NT2/D1 (cell line): ENCODE measurements around the gene OSBPL3.

Experiments used
- DNase-seq: peaks from one replicate; pipeline ENCODE4 v3.0.0-alpha.2; 2011; ENCODE audit warnings: low read depth, low spot score
- H3K27me3 ChIP-seq: 2 replicates; pipeline ENCODE4 v1.6.0; 2011; ENCODE audit warnings: mild to moderate bottlenecking; ENCODE audit not compliant: insufficient read length, insufficient read depth
- H3K36me3 ChIP-seq: 2 replicates; pipeline ENCODE4 v1.6.1; 2011; ENCODE audit warnings: mild to moderate bottlenecking, low read length, mixed read lengths; ENCODE audit not compliant: insufficient read depth, insufficient read length
- H3K4me1 ChIP-seq: 2 replicates; pipeline ENCODE4 v1.5.1; 2011; ENCODE audit not compliant: insufficient read depth, insufficient read length
- H3K4me3 ChIP-seq: 2 replicates; pipeline ENCODE4 v1.5.1; 2011; ENCODE audit warnings: low read depth; ENCODE audit not compliant: insufficient read length
- H3K9ac ChIP-seq: 2 replicates; pipeline ENCODE4 v1.6.0; 2011; ENCODE audit warnings: low read depth; ENCODE audit not compliant: insufficient read length
- H3K9me3 ChIP-seq: 2 replicates; pipeline ENCODE4 v1.5.1; 2011; ENCODE audit warnings: mild to moderate bottlenecking, low read length; ENCODE audit not compliant: insufficient read depth
- SUZ12 ChIP-seq: IDR thresholded peaks from 2 replicates; pipeline ENCODE4 v1.6.1; 2011; ENCODE audit not compliant: insufficient read length, insufficient read depth; ENCODE audit errors: extremely low read depth
- YY1 ChIP-seq: IDR thresholded peaks from 2 replicates; pipeline ENCODE4 v1.6.1; 2011; ENCODE audit not compliant: insufficient read length, insufficient read depth
- ZNF274 ChIP-seq: IDR thresholded peaks from 2 replicates; pipeline ENCODE4 v1.6.1; 2011; ENCODE audit warnings: mild to moderate bottlenecking, low read depth, low read length

The OSBPL3 gene

GRCh38 chr7:24802300-24802699 lies 177.7 kb downstream of the OSBPL3 start:
- H3K9me3 ChIP-seq, result no peaks in the 10 kb centered on the region
- no peaks in the 10 kb centered on the region for H3K27me3 ChIP-seq
- TF ChIP-seq YY1 (no peak), SUZ12 (no peak), ZNF274 (no peak)
- peaks cover 2% of the 10 kb centered on the region for H3K4me1 ChIP-seq
- no peak for DNase-seq
- H3K4me3 ChIP-seq, result no peak overlapping the region
- no peak overlapping the region for H3K9ac ChIP-seq
- H3K36me3 ChIP-seq, result peaks cover 41% of the 10 kb centered on the region

GRCh38 chr7:24801883-24802282 lies 178.1 kb downstream of the OSBPL3 start:
- Histone ChIP-seq H3K9me3 (no peaks in the 10 kb centered on the region), H3K36me3 (peaks cover 41% of the 10 kb centered on the region), H3K4me1 (peaks cover 2% of the 10 kb centered on the region), H3K4me3 (no peak overlapping the region), H3K9ac (no peak overlapping the region), H3K27me3 (no peaks in the 10 kb centered on the region)
- TF ChIP-seq YY1 (no peak), SUZ12 (no peak), ZNF274 (no peak)
- no peak for DNase-seq

DNA sequence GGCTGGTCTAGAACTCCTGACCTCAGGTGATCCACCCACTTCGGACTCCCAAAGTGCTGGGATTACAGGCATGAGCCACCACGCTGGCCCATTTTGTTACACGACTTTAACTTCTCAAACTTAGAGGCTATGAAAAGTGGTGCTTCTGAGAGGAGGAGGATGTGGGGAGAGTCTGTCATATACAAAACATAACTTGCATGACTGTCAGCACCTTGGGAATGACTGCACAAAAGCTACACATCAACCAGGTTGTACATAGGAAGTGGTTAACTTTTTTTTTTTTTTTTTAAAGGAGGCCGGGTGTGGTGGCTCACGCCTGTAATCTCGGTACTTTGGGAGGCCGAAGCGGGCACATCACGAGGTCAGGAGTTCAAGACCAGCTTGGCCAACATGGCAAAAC lies 179.3 kb downstream of the OSBPL3 start:
- Histone ChIP-seq H3K9ac (no peak overlapping the region), H3K4me3 (no peak overlapping the region), H3K36me3 (peaks cover 38% of the 10 kb centered on the region)

DNA sequence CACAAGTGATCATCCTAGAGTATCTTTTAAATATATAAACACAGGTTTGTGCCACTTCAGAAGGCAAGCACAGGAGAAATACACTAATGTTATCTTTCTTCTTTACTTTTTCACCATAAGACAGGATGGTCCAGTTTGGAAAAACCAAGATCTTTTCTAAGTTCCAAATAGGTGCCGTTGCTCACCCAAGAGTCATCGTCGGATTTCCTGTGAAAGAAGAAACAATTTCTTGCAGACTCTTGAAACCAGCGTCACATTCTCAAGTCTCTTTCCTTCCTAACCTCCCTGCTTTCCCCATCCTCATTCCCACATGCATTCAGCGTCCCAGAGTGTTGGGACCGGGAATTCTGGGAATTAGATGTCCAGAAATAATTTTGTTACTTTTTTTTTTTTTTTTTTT lies 179.9 kb downstream of the OSBPL3 start:
- H3K27me3 ChIP-seq, result no peaks in the 10 kb centered on the region
- DNase-seq, result no peak
- H3K9me3 ChIP-seq, result no peaks in the 10 kb centered on the region
- H3K36me3 ChIP-seq, result peaks cover 38% of the 10 kb centered on the region
- H3K4me3 ChIP-seq, result no peak overlapping the region
- H3K9ac ChIP-seq, result no peak overlapping the region
- H3K4me1 ChIP-seq, result peaks cover 2% of the 10 kb centered on the region
- TF ChIP-seq ZNF274 (no peak), YY1 (no peak), SUZ12 (no peak)

More for the DNA sequence above, 179.3 kb downstream of the OSBPL3 start:
- H3K9me3 ChIP-seq, result no peaks in the 10 kb centered on the region
- H3K27me3 ChIP-seq, result no peaks in the 10 kb centered on the region
- DNase-seq, result no peak
- H3K4me1 ChIP-seq, result peaks cover 2% of the 10 kb centered on the region
- TF ChIP-seq SUZ12 (no peak), YY1 (no peak), ZNF274 (no peak)

GRCh38 chr7:24799506-24799905 lies 180.5 kb downstream of the OSBPL3 start:
- DNase-seq, result no peak
- Histone ChIP-seq H3K9me3 (no peaks in the 10 kb centered on the region), H3K27me3 (no peaks in the 10 kb centered on the region), H3K4me3 (no peak overlapping the region), H3K9ac (no peak overlapping the region), H3K36me3 (peaks cover 38% of the 10 kb centered on the region), H3K4me1 (peaks cover 2% of the 10 kb centered on the region)
- no peak for TF ChIP-seq YY1
- no peak for TF ChIP-seq SUZ12
- no peak for TF ChIP-seq ZNF274

DNA sequence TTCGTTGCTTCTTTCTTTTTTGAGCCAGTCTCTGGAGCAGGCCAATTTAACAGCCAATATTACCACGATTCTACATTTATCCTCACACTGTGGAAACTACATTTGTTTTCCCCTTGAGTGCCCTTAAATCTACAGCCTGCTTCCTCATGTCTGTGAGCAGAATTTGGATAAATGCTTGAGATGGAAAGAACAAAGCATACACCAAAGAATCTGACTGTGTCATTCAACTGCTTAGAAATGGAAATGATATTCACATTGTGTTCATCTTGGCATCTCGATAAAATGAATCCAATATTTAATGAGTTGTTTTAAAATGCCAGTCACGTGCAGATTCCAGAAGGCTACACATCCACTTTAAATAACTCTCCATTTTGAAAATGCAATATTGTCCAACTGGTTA lies 181.7 kb downstream of the OSBPL3 start:
- DNase-seq, result no peak
- TF ChIP-seq ZNF274, result no peak
- no peak for TF ChIP-seq SUZ12
- TF ChIP-seq YY1, result no peak
- no peaks in the 10 kb centered on the region for H3K9me3 ChIP-seq
- no peaks in the 10 kb centered on the region for H3K27me3 ChIP-seq
- H3K9ac ChIP-seq, result no peak overlapping the region
- no peaks in the 10 kb centered on the region for H3K4me1 ChIP-seq
- no peak overlapping the region for H3K4me3 ChIP-seq
- H3K36me3 ChIP-seq, result peaks cover 30% of the 10 kb centered on the region

DNA sequence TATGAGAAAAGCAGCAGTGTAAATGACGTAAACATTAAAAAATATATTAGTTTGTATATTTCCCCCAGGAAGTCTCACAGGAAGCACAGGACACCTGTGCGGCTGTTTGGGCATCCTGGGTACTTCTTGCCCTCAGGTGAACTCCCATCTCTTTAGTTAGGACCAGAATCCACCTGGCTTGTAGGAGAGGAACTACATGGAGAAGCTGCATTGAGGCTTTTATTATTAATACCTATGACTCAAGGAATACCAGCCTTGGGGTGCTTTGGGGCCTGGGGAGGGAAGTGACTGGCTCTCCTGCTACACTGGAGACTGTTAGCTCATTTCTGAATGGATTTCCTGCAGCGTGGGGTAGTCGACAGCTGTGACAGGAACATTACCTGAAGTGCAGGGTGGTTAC lies 182.7 kb downstream of the OSBPL3 start:
- TF ChIP-seq ZNF274, result no peak
- no peak for TF ChIP-seq SUZ12
- no peak for TF ChIP-seq YY1
- H3K27me3 ChIP-seq, result no peaks in the 10 kb centered on the region
- H3K9ac ChIP-seq, result no peak overlapping the region
- no peaks in the 10 kb centered on the region for H3K9me3 ChIP-seq
- no peak overlapping the region for H3K4me3 ChIP-seq
- H3K4me1 ChIP-seq, result no peaks in the 10 kb centered on the region
- peaks cover 20% of the 10 kb centered on the region for H3K36me3 ChIP-seq
- no peak for DNase-seq
